GM21529 (cell line): ENCODE data around the gene CERS6.
A peak's percentile ranks its signal among the peaks of the same experiment; 100 is the strongest.

ENCODE experiments used
- ATAC-seq: cut with Tn5 transposase; IDR thresholded peaks from one replicate; pipeline ENCODE4 v1.9.1; 2021; ENCODE audit not compliant: unreplicated experiment

CERS6 gene

DNA sequence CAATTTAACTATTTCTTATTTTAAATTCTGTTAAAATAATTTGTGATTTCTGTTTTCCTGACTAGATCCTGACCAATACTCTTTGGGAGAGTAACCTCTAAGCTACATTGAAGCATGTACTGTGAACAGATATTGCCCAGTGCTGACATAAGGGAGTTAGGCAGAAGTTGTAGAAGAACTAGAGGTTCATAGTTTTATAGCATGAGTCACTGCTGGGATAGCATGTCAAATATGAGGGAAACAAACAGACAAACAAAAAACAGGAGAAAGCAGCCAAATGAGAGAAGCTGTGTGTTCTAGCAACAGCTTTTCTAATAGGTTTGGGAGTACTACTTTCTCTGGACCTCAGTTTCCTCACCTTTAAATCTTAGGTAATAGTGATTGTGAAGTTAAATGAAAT is 72.4 kb downstream of the CERS6 start:
- ATAC-seq, result no peak

DNA sequence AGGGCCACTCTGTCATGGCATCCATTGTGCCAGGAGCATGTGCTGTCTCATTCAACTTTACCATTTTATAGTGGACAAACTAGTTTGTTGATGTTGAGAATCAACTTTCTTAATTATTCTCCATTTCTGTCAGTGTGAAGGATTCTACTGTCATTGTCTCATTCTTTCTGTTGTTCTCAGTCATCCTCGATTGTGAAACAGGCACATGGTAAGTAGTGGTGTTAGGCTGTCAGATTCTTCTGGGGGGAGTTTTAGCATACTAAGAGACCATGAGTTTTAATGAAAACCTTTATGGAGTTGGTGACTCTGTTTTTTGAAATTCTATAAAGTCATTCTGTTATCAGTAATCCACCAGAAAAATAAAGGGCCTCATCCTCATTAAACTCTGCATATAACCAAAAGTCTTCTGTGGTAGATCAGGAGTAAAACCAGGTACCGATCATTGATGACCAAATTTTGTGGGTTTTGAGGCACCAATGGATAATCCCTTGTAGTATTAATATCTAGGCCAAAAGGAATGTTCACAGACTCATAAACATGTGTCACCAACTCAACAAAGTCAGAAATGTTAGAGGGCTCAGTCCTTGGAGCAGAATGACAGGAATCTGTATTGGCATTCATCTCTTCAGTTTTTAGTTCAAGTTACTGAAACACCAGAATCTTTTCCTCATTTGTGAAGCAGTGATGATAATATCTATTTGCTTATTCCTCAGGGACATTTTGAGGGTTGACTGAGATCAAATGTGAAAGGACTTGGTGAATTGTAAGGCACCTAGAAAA is 73.2 kb downstream of the CERS6 start:
- ATAC-seq, result no peak

DNA sequence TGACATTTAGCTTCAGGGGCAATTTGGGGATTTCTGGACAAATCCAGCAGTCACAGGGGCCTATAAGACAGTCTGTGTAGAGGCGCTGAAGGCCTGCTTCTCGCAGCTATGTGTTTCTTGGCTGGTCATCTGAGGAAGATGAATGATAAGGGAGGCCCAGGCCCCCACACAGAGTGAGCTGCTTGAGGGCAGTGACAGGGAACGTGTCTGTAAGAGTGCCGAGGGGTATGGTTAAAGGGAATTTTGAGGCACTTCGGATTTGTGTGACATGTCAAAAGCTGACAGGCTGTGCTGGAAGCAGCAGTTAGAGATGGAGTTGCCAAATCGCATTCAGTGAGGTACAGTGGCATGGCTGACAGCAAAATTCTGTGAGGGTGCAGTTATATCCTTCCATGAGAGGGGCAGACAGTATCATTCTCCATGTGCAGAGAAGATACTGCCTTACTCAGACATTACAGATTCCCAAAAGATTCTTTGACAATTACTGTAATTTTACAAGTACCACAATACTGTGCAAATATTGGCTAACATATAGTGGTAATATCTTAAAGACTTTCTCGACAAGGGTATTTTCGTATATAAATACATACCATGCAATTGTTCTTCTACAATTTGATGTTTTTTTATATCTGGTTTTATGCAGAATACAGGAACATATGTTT is 74.0 kb downstream of the CERS6 start:
- ATAC-seq, result no peak

- ATAC-seq, result peak; percentile 53
Measured at GRCh38 chr2:168530982-168531622, 75.0 kb downstream of the CERS6 start.

DNA sequence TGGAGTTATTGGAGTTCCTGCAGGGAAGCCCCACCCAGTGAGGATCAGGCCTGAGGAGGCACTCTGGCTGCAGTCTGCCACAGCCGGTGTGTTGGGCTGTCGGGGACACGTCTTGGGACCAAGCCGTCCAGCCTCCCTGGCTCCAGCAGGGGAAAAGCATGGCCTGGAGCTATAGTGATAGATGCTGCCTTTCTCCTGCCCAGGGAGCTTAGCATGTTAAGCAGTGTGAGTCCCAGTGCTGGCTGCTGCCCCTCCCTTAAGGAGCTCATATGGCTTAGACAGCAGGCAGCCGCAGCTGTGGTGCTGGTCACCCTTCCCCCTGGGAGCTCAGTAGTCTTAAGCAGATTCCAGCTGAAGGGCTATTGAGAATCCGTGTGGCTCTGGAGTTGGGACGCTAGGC is 78.9 kb downstream of the CERS6 start:
- no peak for ATAC-seq

DNA sequence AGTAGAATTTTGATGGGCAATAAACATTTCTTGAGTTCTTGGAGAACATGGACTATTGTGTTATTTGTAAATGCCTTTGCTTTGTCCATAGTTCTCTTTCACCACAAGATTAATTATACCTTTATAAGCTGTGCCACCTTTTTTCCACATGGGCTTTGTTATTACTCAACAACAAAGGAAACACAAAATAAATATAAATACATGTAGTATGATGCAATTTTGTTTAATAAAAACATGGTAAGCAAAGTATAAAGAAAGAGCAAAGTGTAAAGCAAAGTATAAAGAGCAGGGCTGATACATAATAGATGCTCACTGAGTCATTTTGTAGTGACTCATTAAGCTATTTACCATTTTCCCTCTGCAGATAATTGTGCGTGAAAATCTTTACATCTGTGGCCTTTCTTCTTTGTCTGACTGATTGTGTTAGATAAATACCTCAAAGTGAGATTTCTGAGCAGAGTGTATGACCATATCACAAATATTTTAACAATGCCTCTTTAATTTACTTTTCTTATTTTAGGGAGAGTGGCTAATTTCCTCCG is 80.9 kb downstream of the CERS6 start:
- no peak for ATAC-seq

DNA sequence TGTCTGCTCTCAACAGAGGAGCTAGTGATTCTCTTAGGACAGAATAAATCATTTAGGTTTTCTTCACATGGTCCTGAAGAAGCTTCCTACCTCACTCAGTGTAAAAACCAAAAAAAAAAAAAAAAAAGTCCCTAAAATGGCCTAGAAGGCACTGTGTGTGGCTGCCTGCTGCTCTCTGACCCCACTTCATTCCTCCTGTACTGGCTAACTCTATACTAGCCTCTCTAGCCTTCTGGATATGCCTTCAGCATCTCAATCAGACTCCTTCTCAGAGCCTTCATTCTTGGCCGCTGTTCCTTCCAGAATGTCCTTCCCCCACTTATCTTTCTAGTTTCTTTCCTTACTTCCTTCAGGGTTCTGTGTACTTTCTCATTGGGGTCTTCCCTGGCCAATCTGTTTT is 82.1 kb downstream of the CERS6 start:
- no peak for ATAC-seq

- ATAC-seq, result no peak
Measured at GRCh38 chr2:168538534-168538933, 82.5 kb downstream of the CERS6 start.

DNA sequence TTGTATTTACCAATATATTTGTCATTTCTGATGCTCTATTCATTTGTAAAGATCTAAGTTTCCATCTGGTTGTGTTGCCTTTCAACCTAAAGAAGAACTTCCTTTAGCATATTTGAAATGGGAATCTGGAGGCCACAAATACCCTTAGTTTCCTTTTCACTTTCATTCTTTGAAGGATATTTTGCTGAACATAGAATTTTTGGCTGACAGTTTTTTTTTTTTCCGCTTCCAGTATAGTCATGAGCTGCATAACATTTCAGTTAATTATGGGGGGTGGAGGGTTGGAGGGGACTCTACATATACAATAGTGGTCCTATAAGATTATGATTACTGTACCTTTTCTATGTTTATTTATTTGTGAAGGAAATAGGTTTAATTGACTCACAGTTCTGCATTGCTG is 83.9 kb downstream of the CERS6 start:
- no peak for ATAC-seq

- ATAC-seq, result no peak
Measured at GRCh38 chr2:168541858-168542257, 85.8 kb downstream of the CERS6 start.

GRCh38 chr2:168543037-168543436 is 87.0 kb downstream of the CERS6 start:
- no peak for ATAC-seq

DNA sequence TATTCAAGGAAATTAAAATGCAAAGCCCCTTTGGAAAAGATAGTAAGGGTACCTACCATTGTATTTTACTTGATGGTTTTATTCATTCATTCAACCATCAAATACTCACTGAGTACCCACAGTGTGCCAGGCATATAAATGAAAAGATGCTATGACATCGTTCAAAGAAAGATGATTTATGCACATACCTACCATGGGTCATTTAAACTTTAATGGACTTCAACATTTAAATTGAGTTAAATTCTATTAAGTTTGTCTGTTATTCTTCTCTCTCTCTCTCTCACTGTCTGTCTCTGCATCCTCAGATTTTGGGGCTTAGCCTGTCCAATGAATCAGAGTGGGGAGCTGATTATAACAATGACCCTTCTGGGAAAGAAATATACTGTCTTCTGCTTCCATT is 87.9 kb downstream of the CERS6 start:
- no peak for ATAC-seq

GRCh38 chr2:168545439-168546082 is 89.5 kb downstream of the CERS6 start:
- ATAC-seq, result no peak

- ATAC-seq, result no peak
Measured at GRCh38 chr2:168550670-168551069, 94.6 kb downstream of the CERS6 start.

GRCh38 chr2:168552450-168552856 is 96.4 kb downstream of the CERS6 start:
- peak; percentile 100 for ATAC-seq

DNA sequence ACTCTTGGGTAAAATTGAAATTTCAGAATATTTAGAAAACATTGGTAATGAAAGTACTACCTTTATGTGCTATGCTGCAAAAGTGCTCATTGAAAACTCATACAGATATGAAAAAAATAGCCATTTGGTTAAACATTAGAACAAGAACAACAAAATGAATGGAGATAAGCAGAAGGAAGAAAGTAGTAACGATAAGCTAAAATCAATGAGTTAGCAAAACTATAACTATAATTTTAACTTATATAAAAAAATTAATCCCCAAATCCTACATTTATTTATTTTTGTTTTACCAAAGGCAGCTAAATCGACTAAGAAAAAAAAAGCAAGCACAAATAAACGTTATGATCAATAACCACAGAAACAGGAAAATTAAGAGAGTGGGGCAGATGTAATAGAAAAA is 99.2 kb downstream of the CERS6 start:
- no peak for ATAC-seq

- no peak for ATAC-seq
Measured at GRCh38 chr2:168559187-168559586, 103.1 kb downstream of the CERS6 start.

DNA sequence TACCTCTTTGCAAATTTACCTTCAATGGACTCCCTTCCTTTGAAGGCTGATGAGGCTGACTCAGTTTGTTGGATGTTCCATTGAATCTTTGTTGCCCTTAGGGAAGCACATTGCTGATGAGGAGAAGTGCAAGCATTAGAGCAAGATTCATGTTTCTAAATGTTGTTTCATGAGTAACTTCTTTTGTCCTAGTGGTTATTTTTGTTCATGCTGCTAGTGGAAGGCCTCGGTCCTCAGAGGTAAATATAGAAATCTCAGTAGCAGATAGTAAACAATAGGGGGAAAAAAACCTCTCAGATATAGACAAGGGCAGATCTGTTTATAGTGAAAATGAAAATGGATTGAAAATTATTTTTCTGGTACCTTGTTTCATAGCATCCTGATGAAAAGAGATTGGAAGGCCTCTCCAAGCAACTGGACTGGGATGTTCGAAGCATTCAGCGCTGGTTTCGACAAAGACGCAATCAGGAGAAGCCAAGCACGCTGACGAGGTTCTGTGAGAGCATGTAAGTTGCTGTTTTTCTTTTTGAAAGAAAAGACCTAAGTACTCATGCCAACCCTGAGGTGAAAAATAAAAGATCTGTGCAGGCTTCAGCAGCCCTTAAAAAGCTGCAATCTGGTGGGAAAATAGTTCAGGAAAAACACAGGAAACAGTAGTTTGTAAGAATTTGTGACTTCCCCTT is 104.9 kb downstream of the CERS6 start:
- ATAC-seq, result peak; percentile 67

DNA sequence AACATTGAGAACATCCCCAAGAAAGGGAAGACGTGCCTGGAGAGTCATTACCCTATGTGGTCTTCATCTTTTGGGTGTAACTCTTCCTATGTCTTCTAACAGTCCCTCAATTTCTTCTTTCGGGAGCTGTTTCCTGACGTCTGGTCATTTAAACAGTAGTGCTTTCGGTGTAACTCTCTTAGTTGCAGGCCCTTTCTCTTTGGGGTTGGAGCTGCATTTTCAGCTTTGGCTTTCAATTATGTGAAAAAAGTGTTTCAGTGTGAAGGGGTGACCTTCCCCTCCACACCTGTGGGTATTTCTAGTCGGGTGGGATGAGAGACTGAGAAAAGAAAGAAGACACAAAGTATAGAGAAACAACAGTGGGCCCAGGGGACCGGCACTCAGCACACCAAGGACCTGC is 105.9 kb downstream of the CERS6 start:
- no peak for ATAC-seq

- ATAC-seq, result no peak
Measured at GRCh38 chr2:168562971-168563370, 106.9 kb downstream of the CERS6 start.

GRCh38 chr2:168564641-168565040 is 108.6 kb downstream of the CERS6 start:
- ATAC-seq, result no peak
